ENCODE data around the gene COL5A1.

Gene COL5A1

GRCh38 chr9:134827993-134828392 is 186.4 kb downstream of the COL5A1 start:
- DNase-seq: no peak

GRCh38 chr9:134828892-134829291 is 187.3 kb downstream of the COL5A1 start:
- no peak for DNase-seq

- DNase-seq: no peak
Observed at GRCh38 chr9:134829356-134829937, 187.8 kb downstream of the COL5A1 start.

GRCh38 chr9:134830126-134830525 is 188.5 kb downstream of the COL5A1 start:
- DNase-seq: no peak

GRCh38 chr9:134830926-134831720 is 189.5 kb downstream of the COL5A1 start:
- no peak for DNase-seq

- no peak for DNase-seq
Observed at GRCh38 chr9:134832471-134832870, 190.9 kb downstream of the COL5A1 start.

- DNase-seq: no peak
Observed at GRCh38 chr9:134833294-134833880, 191.8 kb downstream of the COL5A1 start.

- no peak for DNase-seq
Observed at GRCh38 chr9:134834217-134834956, 192.8 kb downstream of the COL5A1 start.

GRCh38 chr9:134834957-134835419 is 193.4 kb downstream of the COL5A1 start:
- no peak for DNase-seq

GRCh38 chr9:134835448-134835847 is 193.8 kb downstream of the COL5A1 start:
- DNase-seq: no peak

- no peak for DNase-seq
Observed at GRCh38 chr9:134835987-134836386, 194.4 kb downstream of the COL5A1 start.

- DNase-seq: no peak
Observed at GRCh38 chr9:134836406-134836970, 194.9 kb downstream of the COL5A1 start.

GRCh38 chr9:134837529-134837928 is 195.9 kb downstream of the COL5A1 start:
- no peak for DNase-seq

- no peak for DNase-seq
Observed at GRCh38 chr9:134838651-134839454, 197.2 kb downstream of the COL5A1 start.

GRCh38 chr9:134839455-134840125 is 198.0 kb downstream of the COL5A1 start:
- DNase-seq: no peak

- DNase-seq: no peak
Observed at GRCh38 chr9:134840511-134840910, 198.9 kb downstream of the COL5A1 start.

- DNase-seq: no peak
Observed at GRCh38 chr9:134841180-134841904, 199.7 kb downstream of the COL5A1 start.

GRCh38 chr9:134842321-134842720 is 200.7 kb downstream of the COL5A1 start:
- no peak for DNase-seq

- no peak for DNase-seq
Observed at GRCh38 chr9:134843740-134844139, 202.1 kb downstream of the COL5A1 start.

GRCh38 chr9:134844821-134845220 is 203.2 kb downstream of the COL5A1 start:
- no peak for DNase-seq

GRCh38 chr9:134846187-134846586 is 204.6 kb downstream of the COL5A1 start:
- no peak for DNase-seq

All from NCI-H226 (cell line).